ENCODE data around the gene MCM3AP.
"Not testable (repeated sequence)": the region's sequence is repeated elsewhere in the genome, so short reads cannot be mapped to it uniquely, and the experiment has no call there.

Gene MCM3AP

DNA sequence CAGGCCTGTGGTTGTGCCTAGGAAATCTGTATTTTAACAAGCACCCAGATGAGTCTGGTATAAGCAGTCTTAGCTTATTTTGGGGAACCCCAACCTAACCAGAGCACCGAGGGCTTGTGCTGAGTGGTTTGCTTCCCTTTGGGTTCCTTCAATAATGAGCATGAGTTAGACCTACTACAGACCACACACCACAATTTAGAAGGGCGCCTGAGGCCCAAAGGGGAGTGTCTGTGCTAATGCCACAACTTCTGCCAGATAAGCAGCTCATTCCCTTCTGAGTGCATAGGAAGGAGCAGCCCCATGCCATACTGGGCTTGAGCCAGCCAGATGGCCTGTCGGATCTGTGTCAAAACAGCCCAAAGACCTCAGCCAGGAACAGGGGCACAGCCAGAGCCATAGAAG, 41.5 kb downstream of the MCM3AP start:
- TF ChIP-seq EZH2 (IDR thresholded peaks at IDR 0.05; ENCODE audit: borderline replicate concordance, low read length) (no peak), CTCF (IDR thresholded peaks at IDR 0.05; ENCODE audit: low read length) (no peak)
- no peak overlapping the region for H3K4me2 ChIP-seq (ENCODE audit: low read length)
- no peaks in the 10 kb centered on the region for H3K9me2 ChIP-seq (ENCODE audit: low read depth, low read length)
- H4K20me1 ChIP-seq (ENCODE audit: insufficient read depth, low read length), result no peaks in the 10 kb centered on the region
- no peaks in the 10 kb centered on the region for H3K79me2 ChIP-seq (ENCODE audit: insufficient read depth, low read length)
- H3F3A ChIP-seq (ENCODE audit: insufficient read depth, low read length), result no peaks in the 10 kb centered on the region
- no peaks in the 10 kb centered on the region for H3K27me3 ChIP-seq (ENCODE audit: insufficient read depth, low read length)
- H3K4me3 ChIP-seq (ENCODE audit: low read depth, low read length, poor library complexity, severe bottlenecking), result no peak overlapping the region
- H3K9ac ChIP-seq (ENCODE audit: low read length), result no peak overlapping the region
- H3K27ac ChIP-seq (ENCODE audit: low read depth, low read length, poor library complexity, severe bottlenecking), result no peak overlapping the region
- H3K36me3 ChIP-seq (ENCODE audit: insufficient read depth, low read length), result peaks cover 97% of the 10 kb centered on the region
- peaks cover 11% of the 10 kb centered on the region for H3K4me1 ChIP-seq (ENCODE audit: insufficient read depth, low read length, severe bottlenecking)
- H2AFZ ChIP-seq (ENCODE audit: low read length), result no peak overlapping the region
- no peaks in the 10 kb centered on the region for H3K9me3 ChIP-seq (ENCODE audit: low read length)

- Histone ChIP-seq H3K79me2 (ENCODE audit: insufficient read depth, low read length) (no peaks in the 10 kb centered on the region), H3K9me2 (ENCODE audit: low read depth, low read length) (no peaks in the 10 kb centered on the region), H2AFZ (ENCODE audit: low read length) (no peak overlapping the region), H3K9ac (ENCODE audit: low read length) (no peak overlapping the region), H3F3A (ENCODE audit: insufficient read depth, low read length) (no peaks in the 10 kb centered on the region), H3K4me3 (ENCODE audit: low read depth, low read length, poor library complexity, severe bottlenecking) (no peak overlapping the region), H3K4me2 (ENCODE audit: low read length) (no peak overlapping the region), H3K27me3 (ENCODE audit: insufficient read depth, low read length) (no peaks in the 10 kb centered on the region), H3K27ac (ENCODE audit: low read depth, low read length, poor library complexity, severe bottlenecking) (no peak overlapping the region), H3K36me3 (ENCODE audit: insufficient read depth, low read length) (peaks cover 97% of the 10 kb centered on the region), H4K20me1 (ENCODE audit: insufficient read depth, low read length) (no peaks in the 10 kb centered on the region), H3K4me1 (ENCODE audit: insufficient read depth, low read length, severe bottlenecking) (peaks cover 8% of the 10 kb centered on the region), H3K9me3 (ENCODE audit: low read length) (no peaks in the 10 kb centered on the region)
- TF ChIP-seq EZH2 (IDR thresholded peaks at IDR 0.05; ENCODE audit: borderline replicate concordance, low read length) (no peak), CTCF (IDR thresholded peaks at IDR 0.05; ENCODE audit: low read length) (no peak)
Observed at GRCh38 chr21:46243325-46243724, 42.1 kb downstream of the MCM3AP start.

- H2AFZ ChIP-seq (ENCODE audit: low read length), result not testable (repeated sequence)
Observed at GRCh38 chr21:46241577-46241976, 43.8 kb downstream of the MCM3AP start.

GRCh38 chr21:46239817-46240325, 45.5 kb downstream of the MCM3AP start:
- TF ChIP-seq EZH2 (IDR thresholded peaks at IDR 0.05; ENCODE audit: borderline replicate concordance, low read length), result no peak
- TF ChIP-seq CTCF (IDR thresholded peaks at IDR 0.05; ENCODE audit: low read length), result no peak
- Histone ChIP-seq H2AFZ (ENCODE audit: low read length) (no peak overlapping the region), H3K27me3 (ENCODE audit: insufficient read depth, low read length) (no peaks in the 10 kb centered on the region), H3K9ac (ENCODE audit: low read length) (no peak overlapping the region), H3K27ac (ENCODE audit: low read depth, low read length, poor library complexity, severe bottlenecking) (no peak overlapping the region), H3K36me3 (ENCODE audit: insufficient read depth, low read length) (peaks cover 95% of the 10 kb centered on the region), H4K20me1 (ENCODE audit: insufficient read depth, low read length) (no peaks in the 10 kb centered on the region), H3K4me1 (ENCODE audit: insufficient read depth, low read length, severe bottlenecking) (no peaks in the 10 kb centered on the region), H3K79me2 (ENCODE audit: insufficient read depth, low read length) (no peaks in the 10 kb centered on the region), H3K9me2 (ENCODE audit: low read depth, low read length) (no peaks in the 10 kb centered on the region), H3K4me2 (ENCODE audit: low read length) (no peak overlapping the region), H3K9me3 (ENCODE audit: low read length) (no peaks in the 10 kb centered on the region), H3K4me3 (ENCODE audit: low read depth, low read length, poor library complexity, severe bottlenecking) (no peak overlapping the region), H3F3A (ENCODE audit: insufficient read depth, low read length) (no peaks in the 10 kb centered on the region)

More at GRCh38 chr21:46241577-46241976, 43.8 kb downstream of the MCM3AP start:
- H4K20me1 ChIP-seq (ENCODE audit: insufficient read depth, low read length); H3K9ac ChIP-seq (ENCODE audit: low read length); H3K9me3 ChIP-seq (ENCODE audit: low read length); H3K27me3 ChIP-seq (ENCODE audit: insufficient read depth, low read length); H3K27ac ChIP-seq (ENCODE audit: low read depth, low read length, poor library complexity, severe bottlenecking); H3K4me1 ChIP-seq (ENCODE audit: insufficient read depth, low read length, severe bottlenecking); H3K79me2 ChIP-seq (ENCODE audit: insufficient read depth, low read length); H3K4me2 ChIP-seq (ENCODE audit: low read length); H3F3A ChIP-seq (ENCODE audit: insufficient read depth, low read length); H3K4me3 ChIP-seq (ENCODE audit: low read depth, low read length, poor library complexity, severe bottlenecking); H3K9me2 ChIP-seq (ENCODE audit: low read depth, low read length): not testable (repeated sequence)
- H3K36me3 ChIP-seq (ENCODE audit: insufficient read depth, low read length), result peaks cover 95% of the 10 kb centered on the region

Measured in OCI-LY1 (cell line).